ENCODE data around the gene SRPK2.
"Not testable (repeated sequence)": the region's sequence is repeated elsewhere in the genome, so short reads cannot be mapped to it uniquely, and the experiment has no call there.

Gene SRPK2

DNA sequence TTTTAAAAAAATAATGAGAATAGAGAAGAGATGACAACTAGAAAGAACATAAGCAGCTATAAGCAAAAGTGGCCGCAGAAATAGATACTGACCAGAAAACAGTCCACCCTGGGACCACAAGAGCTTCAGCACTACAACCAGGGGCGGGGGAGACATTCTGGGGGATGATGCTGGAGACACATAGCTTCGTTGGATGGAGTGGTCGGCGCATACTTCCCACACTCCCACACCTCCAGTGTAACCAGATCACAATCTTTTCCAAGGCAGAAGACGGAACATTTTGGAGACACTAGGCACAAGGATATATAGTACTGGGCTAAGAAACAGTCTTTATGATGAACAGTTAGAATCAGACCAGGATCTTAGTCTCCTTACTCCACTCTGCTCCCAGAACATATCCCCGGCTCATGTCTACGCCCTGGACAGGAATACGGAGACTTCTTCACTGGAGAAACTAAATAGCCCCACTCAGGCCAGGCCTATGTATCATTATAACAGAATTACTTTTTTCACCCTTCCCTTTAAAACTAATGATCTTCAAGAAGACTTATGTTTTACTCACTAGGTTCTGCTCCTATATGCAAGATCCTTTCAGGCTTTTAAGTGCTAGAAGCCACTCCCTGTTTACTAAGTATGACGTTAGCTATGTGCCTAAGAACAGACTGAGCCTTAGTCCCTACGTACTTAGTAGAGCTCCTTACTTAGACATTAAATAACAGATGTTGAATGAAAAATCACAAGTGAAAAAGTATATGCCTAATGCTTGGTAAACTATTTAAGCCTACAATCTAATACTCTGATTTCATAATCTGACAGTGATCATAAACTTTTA lies 169.6 kb downstream of the SRPK2 start:
- no peak for FAIRE-seq

DNA sequence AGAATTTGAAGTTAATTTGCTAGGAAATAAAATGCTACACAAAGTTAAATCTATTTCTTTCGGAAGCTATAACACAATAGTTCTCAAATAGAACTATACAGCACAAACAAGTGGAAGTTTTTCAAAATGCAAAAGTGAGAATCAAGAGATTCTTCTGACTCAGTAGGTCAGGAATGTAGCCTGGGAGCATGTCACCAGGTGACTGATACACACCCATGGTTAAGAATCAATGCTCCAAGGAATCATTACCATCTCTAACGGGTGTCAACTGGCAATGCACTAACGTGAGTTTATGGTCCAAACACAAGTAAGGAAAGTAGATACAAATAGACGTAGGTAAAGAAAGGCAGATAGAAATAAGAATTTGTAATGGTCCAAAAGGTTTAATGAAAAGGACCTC lies 170.5 kb downstream of the SRPK2 start:
- FAIRE-seq, result no peak

DNA sequence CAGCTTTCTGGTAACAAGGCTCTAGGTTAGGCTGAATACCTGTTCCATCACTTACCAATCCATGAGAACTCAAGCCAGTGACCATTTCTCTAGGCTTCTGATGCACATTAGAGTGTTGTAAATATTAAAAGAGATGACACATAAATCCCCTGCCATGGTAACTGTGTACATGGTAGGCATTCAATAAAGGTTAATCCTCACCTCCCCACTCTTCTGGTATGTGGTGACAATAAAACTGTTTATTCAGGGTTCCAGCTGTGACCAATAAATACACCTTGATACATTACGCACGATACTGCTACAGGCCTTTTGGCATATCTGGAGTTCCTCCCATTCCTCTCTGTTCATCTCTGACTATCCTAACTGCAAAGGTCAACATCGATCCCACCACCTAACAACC lies 171.9 kb downstream of the SRPK2 start:
- FAIRE-seq, result no peak

DNA sequence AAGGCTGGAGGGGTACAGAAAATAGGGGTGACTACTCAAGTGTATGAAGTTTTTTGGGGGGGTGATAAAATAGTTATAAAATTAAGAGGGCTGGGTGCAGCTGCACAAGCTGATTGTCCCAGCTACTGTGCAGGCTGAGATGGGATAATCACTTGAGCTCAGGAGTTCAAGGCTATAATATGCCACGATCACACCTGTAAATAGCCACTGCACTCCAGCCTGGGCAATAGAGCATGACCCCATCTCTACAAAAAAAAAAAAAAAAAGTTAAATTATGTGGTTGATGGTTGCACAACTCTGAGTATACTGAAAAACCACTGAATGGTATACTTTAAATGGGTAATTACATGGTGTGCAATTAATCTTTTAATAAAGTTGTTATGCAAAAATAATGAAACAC lies 172.9 kb downstream of the SRPK2 start:
- no peak for FAIRE-seq

- no peak for FAIRE-seq
Observed at GRCh38 chr7:105215182-105215581, 173.5 kb downstream of the SRPK2 start.

GRCh38 chr7:105213611-105214010 lies 175.1 kb downstream of the SRPK2 start:
- FAIRE-seq, result no peak

- FAIRE-seq, result no peak
Observed at GRCh38 chr7:105212212-105212611, 176.5 kb downstream of the SRPK2 start.

GRCh38 chr7:105210721-105211205 lies 178.0 kb downstream of the SRPK2 start:
- no peak for FAIRE-seq

DNA sequence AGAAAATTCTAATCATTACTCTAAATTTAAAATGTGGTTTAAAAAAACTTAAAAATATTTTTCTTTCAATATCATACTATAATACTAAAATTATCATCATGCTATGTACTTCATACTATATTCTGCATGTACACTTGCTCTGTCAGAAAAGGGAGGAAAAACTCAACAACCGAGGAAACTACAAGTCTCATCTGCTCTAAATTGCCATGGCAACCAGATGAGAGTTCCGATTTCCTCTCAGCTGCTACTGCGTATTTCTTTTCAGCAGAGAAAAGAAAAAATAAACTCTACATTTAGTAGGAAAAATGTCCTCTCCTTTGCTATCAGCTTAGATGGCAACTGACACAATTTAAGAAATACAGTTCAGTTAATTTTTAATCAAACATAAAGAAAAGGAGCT lies 178.9 kb downstream of the SRPK2 start:
- no peak for FAIRE-seq

- no peak for FAIRE-seq
Observed at GRCh38 chr7:105209433-105209832, 179.3 kb downstream of the SRPK2 start.

GRCh38 chr7:105206985-105207384 lies 181.7 kb downstream of the SRPK2 start:
- FAIRE-seq, result no peak

GRCh38 chr7:105205592-105206237 lies 183.0 kb downstream of the SRPK2 start:
- FAIRE-seq, result no peak

- FAIRE-seq, result no peak
Observed at GRCh38 chr7:105204953-105205352, 183.8 kb downstream of the SRPK2 start.

- no peak for FAIRE-seq
Observed at GRCh38 chr7:105204520-105204919, 184.2 kb downstream of the SRPK2 start.

GRCh38 chr7:105202616-105203015 lies 186.1 kb downstream of the SRPK2 start:
- FAIRE-seq, result no peak

DNA sequence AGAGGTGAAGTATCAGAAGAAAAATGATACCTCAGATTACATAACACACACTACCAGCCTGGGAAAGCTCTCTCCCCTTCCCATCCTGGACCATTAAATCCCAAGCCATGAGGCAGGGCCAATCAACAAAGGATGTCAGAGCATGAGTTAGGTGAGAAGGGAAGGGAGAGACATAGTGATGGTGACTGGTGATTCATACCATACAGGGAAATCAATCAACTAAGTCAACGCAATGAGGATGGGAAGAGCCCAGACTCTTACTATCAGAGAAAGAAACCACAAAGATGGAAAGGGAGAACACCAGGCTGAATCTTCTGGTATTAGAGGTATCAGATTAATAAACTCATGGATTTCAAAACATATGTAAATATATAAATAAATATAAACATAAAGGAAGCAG lies 189.3 kb downstream of the SRPK2 start:
- no peak for FAIRE-seq

DNA sequence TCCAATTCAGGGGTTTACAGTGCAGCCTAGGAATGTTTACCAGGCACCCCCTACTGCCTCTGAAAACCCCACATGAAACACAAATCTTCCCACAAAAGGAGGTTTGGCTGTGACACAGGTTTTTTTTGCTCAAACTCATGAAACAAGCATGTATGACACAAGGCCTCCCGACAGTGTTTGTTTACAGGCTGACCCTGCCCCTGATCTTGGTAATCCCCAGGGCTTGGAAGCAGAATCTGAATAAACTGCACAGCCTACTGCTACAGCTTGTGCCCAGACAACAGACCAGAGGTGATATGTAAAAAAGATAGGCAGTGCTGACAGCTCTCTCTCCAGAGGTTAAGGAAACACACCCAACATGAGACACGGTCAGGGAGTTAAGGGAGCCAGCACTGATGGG lies 190.5 kb downstream of the SRPK2 start:
- no peak for FAIRE-seq

- no peak for FAIRE-seq
Observed at GRCh38 chr7:105196473-105196872, 192.2 kb downstream of the SRPK2 start.

- no peak for FAIRE-seq
Observed at GRCh38 chr7:105195891-105196290, 192.8 kb downstream of the SRPK2 start.

GRCh38 chr7:105194959-105195358 lies 193.8 kb downstream of the SRPK2 start:
- FAIRE-seq, result not testable (repeated sequence)

DNA sequence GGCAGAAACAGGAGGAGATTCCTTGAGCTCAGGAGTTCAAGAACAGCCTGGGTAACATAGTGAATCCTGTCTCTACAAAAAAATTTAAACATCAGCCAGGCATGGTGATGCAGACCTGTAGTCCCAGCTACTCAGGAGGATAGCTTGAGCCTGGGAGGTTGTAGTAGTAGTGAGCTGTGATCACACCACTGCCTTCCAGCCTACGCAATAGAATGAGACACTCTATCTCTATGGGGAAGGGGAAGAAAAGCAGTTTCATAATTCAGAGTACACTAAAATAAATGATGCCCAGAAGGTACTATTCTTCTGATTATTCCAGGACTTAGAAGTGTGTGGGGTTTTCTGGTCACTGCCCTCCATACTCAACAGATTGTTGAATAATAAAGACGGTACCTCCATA lies 197.4 kb downstream of the SRPK2 start:
- FAIRE-seq, result no peak

- FAIRE-seq, result no peak
Observed at GRCh38 chr7:105189859-105190492, 198.7 kb downstream of the SRPK2 start.

DNA sequence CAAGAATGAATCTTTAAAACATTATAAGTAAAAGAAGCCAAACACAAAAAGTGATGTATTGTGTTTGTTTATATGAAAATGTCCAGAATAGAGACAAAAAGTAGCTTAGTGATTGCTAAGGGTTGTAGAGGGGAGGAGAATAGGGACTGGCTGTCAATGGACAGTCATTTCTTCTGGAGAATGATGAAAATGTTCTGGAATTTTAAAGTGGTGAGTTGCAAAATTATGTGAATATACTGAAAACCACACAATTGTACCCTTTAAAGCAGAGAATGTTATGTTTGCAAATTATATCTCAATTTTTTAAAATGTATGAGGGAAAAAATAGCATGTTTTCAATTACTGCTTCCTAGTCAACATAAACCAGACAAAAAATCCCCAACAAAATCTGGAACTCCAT lies 200.5 kb downstream of the SRPK2 start:
- no peak for FAIRE-seq

Measured in colon (tissue), 2 donors.